GM21619 (cell line): ENCODE data around the gene ANKRD40.

ENCODE experiments used
- ATAC-seq: cut with Tn5 transposase; IDR thresholded peaks from one replicate; pipeline ENCODE4 v1.9.1; 2021; ENCODE audit not compliant: unreplicated experiment

ANKRD40 gene

DNA sequence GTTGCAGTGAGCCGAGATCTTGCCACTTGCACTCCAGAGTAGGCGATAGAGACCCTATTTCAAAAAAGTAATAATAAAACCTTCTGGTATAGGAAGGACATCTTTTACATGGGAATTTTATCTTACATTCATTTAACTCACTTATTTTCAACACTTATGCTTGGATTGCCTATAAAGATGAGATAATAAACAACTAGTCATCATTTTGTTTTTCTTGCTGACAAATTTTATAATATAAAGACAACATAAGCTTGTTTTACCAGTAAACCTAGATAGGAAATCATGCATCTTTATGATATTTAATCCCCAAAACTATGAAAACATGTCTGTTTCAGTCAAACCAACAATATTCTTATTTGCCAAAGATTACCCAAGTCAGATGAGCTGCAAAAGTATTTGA, 56.1 kb downstream of the ANKRD40 start:
- ATAC-seq = no peak

DNA sequence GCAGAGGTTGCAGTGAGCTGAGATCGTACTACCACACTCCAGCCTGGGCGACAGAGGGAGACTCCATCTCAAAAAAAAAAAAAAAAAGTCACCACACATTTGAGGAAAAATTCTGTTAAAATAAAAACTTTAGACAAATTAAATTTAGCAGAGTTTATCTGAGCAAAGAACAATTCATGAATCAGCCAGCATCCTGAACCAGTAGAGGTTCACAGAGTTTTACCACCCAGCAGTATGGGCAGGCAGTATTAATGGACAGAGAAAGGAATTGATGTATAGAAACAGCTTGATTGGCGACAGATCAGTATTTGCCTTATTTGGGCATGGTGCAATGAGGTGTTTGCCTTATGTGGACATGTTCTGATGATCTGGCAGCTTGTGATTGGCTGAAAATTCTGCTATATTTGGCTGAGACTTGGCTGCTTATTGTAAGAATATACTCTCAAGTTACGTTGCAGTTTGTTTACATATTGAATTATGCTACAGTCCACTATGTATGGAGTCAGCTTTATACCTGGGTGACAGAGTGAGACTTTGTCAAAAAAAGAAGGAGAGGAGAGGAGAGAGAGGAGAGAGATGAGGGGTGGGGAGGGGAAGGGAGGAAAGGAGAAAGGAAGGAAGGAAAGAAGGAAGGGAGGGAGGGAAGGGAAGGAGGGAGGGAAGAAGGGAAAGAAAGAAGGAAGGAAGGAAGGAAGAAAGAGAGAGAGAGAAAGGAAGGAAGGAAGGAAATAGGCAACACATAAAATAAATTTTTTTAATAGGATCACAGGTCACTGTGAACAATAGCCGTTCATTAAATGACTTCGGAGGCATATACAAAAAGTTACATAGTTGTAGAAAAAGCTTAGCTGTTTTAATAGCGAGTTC, 58.4 kb downstream of the ANKRD40 start:
- no peak for ATAC-seq

DNA sequence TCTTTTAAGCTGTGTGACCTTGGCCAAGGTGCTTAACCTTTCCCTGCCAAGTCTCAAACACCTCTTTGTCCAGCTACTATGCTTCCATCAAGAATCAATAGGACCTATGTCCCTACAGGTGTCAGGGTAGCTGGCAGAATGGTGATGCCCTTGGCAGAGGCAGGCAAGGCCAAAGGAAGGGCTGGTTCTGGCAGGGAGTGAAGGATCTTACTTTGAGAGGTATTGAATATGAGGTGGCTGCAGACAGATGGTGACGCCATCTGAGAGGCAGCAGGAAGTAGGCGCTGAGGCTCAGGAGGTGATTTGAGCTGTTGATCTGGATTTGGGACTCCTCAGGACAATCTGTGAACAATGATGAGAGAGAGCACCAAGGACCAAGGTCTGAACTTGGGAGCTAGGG, 60.5 kb downstream of the ANKRD40 start:
- ATAC-seq = no peak

DNA sequence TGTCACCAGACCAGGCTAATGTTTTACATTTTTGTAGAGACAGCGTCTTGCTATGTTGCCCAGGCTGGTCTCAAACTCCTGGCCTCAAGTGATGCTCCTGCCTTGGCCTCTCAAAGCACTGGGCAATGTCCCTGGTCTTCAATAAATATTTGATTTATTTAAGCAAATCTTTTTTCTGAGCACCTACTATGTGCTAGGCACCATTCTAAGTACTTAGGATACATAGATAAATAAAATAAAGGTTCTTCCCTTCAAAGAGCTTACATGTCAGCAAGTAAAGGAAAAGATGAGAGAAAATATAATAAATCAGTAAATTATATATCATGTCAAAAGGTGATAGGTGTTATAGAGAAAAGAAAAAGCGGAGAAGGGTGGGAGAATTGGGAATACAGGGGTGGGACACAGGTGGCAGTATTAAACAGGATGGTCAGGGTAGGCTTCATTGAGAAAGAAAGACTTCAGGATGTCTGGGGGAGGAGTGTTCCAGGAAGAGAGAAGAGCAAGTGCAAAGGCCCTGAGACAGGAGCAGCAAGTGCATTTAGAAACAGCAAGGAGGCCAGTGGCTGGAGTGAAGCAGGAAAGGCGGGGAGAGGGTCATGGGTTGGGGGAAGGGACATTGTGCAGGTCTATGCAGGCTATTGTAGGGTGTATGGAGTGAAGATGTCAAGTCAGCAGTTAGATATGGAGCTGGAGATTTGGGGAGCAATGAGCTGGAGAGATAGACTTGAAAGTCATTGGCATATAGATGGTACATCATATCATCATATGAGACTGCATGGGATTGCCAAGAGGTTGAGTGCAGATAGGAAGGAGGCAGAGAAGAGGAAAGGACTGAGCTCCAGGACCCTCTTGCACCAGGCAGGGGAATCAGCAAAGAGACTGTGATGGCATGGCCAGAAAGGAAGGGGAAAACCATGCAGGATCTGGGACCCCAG, 61.7 kb downstream of the ANKRD40 start:
- no peak for ATAC-seq
